ENCODE results near the gene CLRN2.

CLRN2 gene, protein sequence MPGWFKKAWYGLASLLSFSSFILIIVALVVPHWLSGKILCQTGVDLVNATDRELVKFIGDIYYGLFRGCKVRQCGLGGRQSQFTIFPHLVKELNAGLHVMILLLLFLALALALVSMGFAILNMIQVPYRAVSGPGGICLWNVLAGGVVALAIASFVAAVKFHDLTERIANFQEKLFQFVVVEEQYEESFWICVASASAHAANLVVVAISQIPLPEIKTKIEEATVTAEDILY

DNA sequence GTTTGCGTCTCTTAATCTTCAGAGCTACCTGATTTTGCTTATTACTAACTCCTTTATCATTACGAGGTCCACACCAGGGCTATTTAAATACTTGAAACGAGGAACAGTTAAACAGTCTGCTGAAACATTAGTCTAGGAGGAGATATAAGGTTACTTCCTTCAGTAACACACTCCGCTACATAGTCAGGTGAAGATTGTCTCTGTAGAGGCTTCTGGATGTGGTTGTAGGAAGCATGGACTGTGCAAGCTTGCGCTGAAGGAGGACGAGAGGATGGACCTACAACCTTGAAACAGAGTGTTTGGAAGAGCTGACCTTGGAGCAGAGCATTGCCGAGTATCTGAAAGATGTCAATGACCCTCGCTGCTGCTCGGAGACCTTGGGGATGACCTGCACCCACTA lies at the start of gene CLRN2:
CLRN2 (plus strand) TSS at position 301 of the 400 bp plus-strand sequence. CDS start 102 bp downstream, outside the sequence.
- DNase-seq (ENCODE audit: low read depth in 2 of 3, low spot score in 1 of 3), result no peak

DNA sequence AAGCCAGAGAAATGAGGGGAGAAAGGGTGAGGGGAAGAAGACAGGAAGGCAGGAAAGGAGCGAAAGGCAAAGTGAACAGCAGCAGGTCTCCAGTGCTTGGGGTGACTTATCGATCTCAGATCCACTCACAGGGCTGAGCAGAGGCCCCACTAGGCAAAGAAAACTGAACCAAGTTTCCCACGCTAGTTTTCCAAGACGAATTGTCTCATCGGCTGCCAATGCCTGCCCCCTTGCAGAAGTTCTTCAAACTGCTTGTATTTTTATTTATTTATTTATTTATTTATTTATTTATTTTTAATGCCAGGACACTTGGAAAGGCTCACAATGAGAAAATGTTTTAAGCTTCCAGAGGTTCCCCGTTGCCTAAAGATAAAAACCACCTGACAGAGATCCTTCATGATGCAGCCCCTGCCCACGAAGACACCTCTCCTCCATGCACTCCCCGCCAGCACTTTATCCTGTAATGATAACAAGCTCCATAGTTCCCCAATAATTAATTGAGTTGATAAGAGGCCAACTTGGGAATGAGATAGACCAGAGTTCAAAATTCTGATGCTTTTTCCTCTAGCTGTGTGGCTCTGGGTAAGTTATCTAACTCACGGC lies 46.2 kb upstream of the CLRN2 start:
- no peak for DNase-seq (ENCODE audit: low read depth in 2 of 3, low spot score in 1 of 3)

DNA sequence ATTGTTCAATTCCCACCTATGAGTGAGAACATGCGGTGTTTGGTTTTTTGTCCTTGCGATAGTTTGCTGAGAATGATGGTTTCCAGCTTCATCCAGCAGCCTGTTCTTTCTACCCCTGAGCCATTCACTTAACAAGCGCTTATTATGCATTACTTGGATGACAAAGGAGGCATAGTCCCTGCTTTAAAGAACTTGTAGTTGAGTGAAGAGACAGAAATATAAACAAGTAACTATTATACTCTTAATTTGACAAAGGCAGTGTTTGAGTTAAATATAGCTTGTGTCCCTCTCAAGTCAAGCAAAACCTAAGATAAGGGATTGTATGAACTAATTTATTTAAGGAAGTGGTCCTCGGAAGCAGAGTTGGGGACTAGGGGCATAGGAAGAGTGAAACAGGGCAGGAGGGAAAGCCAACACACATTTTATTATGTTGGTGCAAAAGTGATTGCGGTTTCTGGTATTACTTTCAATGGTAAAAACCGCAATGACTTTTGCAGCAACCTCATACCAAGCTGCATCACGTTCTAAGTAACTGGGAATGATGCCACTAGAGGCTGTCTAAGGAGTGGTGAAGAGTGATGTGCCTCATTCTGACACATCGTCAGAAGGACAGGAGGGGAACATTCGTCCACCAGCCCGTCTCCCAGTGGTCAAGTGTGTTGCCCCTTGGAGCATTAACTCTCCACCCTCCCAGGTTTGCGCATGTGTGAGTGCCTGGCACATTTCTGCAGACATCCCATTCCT lies 44.9 kb upstream of the CLRN2 start:
- no peak for DNase-seq (ENCODE audit: low read depth in 2 of 3, low spot score in 1 of 3)

DNA sequence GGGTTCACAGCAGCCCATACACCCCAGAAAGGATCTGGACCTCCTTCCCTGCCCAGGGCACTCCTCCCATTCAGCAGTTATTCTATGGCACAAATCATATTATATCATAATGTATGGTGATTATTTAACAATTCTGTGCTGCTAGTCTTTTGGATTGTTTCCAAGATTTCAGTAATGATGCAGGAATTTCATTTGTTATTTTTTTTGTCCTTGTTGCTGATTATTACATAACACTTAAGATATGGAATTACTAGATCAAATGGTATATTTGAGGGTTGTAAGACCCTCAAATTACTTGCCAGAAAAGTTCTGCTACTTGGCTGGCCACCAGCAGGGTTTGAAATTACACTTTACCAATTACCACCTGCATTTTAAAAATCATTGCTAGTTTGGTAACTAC lies 39.5 kb upstream of the CLRN2 start:
- DNase-seq (ENCODE audit: low read depth in 2 of 3, low spot score in 1 of 3), result no peak

DNA sequence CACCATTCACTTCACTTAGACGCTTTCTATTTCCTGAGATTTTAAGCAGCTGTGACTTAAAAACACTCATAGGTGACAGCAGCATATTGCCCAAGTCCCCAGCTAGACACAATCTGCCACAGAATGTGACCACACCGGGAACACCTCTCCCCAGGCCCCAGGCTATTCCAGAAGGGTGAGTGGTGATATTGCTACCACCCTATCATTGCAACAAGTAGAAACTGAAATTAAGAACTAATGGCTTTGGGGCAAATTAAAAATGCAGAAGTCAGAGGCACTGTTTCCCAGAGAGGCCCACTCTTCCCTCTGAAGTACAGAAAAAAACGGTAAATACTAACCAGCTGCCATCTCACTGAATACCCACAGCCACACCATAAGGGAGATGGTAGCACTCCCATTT lies 38.1 kb upstream of the CLRN2 start:
- DNase-seq (ENCODE audit: low read depth in 2 of 3, low spot score in 1 of 3), result no peak

DNA sequence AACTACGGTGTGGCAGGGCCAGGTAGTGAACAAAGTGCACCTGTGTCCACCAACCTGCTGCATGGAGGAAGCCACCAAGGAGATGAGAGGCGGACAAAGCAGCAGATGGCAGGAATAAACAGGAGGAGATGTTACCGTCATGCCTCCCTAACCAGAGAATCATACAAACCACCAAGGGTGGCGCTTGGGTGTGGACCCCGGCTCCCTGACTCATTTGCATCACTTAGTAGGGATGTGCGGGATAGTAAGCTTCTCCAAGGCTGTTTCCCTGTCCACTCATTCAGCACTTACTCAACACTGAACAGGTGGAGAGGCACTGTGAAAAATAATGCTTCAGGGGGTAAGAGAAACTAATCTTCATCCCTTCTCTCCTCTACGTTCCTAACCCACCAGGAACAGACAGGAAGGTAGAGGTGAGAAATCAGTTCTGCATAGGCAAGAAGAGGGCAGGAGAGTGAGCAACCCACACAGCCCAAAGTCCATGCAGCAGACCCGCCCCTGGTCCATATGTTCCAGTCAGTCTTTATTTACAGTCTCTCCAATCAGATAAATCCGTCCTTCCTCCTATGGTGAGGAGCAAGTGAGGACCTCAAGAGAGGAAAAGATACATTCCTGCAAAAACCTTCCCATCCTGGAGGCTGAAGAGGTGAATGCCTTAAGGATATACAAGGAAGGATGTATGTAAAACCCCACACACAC lies 37.0 kb upstream of the CLRN2 start:
- DNase-seq (ENCODE audit: low read depth in 2 of 3, low spot score in 1 of 3), result no peak

DNA sequence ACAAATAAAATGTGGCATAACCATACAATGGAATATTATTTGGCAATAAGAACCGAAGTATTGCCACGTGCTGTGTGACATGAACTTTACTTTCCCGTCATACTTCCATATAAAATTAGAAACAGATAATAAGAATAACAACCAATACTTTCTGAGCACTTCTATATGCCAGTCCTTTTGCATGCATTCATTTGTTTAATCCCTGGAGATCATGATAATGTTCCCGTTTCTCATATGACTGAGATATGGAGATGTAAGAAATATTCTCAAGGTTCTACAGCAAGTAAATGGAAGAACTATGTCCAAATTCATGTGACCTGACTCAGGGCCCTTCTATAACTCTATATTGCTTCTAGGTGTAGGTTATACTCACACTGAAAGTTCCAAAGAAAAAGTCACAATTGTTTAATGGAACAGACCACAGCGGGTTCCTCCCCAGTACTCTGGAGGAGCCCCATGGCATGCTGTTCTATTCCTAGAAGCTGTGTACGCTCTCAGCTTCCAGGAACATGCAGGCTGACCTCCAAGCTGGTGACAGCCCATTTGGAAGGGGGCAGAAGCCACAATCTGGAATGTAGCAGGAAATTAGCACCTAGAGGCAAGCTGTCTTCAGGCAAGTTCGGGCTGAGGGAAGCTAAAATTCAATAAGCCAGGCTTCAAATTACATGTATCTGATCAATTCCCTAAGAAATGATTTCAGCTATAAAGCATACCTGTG lies 34.6 kb upstream of the CLRN2 start:
- no peak for DNase-seq (ENCODE audit: low read depth in 2 of 3, low spot score in 1 of 3)

DNA sequence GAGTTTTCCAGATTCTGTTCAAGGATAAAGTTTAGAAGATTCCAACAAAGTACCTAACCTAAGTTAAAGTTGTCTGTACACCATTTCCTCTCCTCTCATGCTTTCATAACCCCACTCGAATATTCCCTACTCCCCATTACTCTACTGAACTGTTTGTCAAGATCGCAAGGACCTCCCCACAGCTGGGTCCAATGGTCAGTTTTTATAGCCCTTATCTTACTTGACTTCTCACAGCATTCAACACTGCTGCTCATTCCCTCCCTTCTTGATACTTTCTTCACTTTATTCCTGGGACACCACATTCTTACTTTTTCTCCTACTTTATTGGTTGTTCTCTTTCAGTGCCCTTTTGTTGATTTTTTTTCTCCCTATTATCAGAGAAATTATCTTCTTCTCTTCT lies 34.0 kb upstream of the CLRN2 start:
- no peak for DNase-seq (ENCODE audit: low read depth in 2 of 3, low spot score in 1 of 3)

DNA sequence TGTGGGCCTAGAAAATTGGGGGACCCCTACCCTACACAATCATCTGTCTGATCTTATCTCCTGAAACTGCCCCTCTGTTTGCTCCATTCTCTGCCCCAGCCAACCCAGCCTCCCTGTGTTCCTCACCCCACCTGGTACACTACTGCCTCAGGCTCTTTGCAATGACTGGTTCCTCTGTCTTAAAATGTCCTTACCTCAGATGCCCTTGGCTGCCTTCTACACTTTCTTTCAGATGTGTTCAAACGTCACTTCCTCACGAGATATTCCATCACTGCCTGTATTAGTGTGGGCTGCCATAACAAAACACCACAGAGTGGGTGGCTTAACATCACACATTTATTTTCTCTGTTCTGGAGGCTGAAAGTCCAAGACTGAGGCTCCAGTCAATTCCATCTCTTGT lies 32.2 kb upstream of the CLRN2 start:
- DNase-seq (ENCODE audit: low read depth in 2 of 3, low spot score in 1 of 3), result no peak

DNA sequence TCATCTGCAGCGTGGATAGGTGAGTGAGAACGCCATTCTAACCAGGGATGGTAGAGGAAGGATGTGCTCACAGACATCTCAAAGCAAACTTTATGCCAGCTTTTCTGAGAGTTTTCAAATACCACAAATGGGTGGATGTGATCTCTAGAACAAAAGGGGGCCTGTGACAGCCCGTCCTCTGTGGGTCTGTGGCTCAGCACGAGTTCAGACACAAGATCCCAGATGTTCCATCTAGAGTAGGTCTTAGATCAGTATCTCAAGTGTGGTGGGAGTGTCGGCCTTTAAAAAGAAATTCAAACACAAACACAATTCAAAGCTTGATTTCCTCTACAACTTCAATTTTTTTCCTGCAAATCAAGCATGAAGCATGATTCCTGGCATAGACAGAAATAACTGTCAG lies 25.8 kb upstream of the CLRN2 start:
- DNase-seq (ENCODE audit: low read depth in 2 of 3, low spot score in 1 of 3), result no peak

DNA sequence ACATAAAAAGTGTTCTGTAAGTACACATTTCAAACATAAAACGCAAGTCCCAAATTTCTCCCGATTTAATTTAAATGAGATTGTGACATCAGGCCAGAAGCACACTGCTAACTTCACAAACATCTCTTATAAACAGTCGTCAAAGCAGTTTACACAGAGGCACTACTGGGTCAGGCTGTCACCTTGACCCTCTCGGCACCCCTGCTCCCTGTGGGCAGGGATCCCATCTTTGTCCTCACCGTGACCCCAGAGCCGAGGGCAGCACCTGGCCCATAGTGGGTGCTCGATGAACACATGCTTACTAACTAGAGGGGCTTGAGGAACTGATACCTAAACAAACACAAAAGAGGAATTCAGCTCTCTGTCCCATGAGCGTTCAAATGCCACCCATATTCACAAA lies 25.2 kb upstream of the CLRN2 start:
- DNase-seq (ENCODE audit: low read depth in 2 of 3, low spot score in 1 of 3), result no peak

DNA sequence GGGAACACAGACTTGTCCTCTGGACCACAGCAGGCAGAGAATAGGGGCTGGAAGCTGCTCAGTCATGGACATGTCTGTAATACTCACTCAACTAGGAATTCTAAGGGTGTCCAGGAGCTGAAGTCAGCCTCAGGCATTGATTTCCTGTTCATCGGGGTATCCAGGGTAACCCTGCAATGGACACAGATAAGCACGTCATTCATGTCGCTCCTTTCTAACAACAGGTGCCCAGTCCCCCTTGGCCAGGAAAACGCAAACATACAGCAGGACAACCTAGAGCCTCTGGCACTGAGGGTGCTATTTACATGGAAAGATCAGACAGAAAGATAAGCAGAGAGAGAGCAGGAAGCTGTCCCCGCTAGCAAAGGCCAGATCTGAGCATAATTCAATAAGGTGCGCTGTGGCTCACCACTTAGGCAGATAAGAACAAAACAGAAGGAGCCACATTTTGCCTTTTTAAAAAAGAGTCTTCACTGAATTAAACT lies 24.3 kb upstream of the CLRN2 start:
- DNase-seq (ENCODE audit: low read depth in 2 of 3, low spot score in 1 of 3), result no peak

DNA sequence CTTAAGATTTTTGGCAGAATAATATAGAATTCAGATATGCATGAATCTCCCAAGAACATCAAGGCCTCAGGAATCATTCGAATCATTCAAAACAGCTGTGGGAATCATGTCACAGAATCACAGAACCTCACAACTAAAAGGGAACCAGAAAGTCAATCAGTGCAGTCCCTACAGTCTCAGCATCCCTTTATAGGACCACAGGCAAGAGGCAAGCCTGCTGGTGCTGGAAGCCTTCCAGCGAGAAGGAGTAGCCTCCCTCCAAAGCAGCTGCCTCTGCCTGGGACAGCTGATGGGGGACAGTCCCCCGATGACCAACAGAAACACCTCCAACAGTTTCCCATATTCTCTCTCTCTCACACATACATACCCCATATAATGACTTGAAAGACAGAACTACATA lies 23.8 kb upstream of the CLRN2 start:
- no peak for DNase-seq (ENCODE audit: low read depth in 2 of 3, low spot score in 1 of 3)

DNA sequence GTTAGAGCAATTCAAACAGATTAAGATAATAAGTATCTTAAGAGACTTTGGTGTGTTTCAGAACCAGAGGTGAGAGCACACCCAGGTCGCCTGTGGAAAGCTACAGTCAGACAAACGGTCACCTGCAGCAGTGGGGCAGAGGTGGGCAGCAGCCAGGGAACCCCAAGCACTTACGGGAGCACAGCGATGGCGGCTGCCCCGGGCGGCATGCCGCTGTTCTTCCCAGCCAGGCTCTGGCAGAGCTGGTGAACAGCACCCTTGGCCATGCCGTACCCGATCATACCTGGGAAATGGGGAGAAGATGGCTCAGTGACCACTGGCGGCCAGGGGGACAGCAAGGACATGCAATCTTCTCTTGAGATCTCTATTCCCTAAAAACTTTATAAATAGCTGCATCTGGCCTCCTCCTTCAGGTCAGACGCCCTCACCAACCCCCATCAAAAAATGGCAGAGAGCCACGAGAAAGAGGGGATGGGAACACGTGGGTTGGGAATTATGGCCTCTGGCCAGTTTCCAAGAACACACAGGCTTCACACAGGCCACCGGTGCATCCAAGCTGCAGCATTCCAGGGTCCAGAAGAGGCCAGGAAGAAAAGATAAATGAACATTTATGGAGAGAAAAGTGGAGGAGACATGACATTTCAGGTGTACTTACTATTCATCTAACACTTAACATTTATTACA lies 22.8 kb upstream of the CLRN2 start:
- DNase-seq (ENCODE audit: low read depth in 2 of 3, low spot score in 1 of 3), result no peak

DNA sequence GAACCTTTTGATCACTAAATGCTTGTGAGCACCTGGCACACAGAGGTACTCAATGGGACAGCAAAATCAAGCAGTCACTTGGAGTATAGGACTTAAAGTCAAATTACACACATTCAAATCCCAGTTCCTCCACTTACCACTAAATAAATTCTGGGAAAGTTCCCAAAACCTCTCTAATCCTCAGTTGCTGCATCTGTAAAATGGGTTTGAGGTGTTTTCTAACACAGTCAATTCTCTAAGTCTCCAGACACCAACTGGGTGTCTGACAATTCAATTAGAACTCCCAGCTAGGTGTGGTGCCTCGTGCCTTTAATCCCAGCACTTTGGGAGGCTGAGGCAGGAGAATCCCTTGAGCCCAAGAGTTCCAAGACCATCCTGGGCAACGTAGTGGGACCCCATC lies 22.1 kb upstream of the CLRN2 start:
- no peak for DNase-seq (ENCODE audit: low read depth in 2 of 3, low spot score in 1 of 3)

DNA sequence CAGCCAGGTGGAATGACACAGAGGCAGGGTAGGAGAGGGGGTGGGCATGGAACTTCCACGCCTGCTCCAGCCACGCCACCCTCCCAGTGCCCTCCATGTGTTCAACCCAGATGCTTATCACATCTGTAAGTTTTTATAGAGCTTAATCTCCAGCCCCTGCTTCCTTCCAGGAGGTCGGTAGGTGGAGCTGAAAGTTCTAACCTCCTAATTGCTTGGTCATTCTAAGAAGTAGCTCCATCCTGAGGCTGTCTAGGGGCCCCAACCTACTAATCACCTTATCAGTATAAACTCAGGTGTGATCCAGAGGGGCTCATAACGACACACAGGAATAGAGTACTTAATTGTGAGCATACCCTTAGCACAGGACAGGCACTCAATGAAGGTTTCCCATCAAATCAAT lies 21.3 kb upstream of the CLRN2 start:
- DNase-seq (ENCODE audit: low read depth in 2 of 3, low spot score in 1 of 3), result no peak

DNA sequence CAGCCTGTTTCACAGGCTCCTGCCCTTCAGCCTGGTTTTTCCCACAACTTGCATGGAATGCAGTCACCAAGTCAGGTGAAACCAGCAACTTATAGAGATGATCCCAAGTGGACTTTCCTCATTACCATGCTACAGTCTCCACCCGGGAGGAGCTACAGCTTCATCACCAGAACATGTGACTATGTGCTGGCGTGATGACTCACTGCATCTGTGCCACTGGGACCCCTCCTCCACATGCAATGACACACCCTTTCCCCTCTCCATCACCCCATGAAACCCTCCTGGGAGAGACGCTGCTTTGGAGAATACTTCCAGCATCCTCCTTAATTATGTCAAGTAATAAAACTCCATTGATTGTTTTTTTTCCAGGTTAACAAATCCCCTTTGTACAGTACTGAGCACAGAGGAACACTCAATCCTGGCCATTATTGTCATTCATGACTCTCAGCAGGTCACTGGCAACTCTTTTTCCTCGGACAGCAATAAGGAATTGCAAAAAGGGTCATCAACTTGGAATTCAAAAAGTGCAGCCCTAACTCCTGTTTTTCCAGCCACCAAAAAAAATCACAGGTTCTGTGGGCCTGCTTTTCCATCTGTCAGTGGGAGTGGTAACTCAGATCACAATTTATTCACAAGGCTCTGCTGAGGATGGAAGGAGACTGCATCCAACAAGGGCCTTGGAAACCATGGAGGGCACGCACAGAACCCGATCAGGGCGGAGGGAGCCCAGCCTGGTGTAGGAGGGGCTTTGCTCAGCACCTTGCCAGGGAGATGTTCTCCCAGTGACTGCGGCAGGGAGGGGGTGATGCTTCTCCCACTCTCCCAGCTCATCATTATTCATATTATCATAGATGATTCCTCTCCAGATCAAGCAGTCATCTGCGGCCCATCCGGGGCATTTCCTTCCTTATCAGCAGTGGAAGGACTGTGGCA lies 20.4 kb upstream of the CLRN2 start:
- DNase-seq (ENCODE audit: low read depth in 2 of 3, low spot score in 1 of 3), result no peak

DNA sequence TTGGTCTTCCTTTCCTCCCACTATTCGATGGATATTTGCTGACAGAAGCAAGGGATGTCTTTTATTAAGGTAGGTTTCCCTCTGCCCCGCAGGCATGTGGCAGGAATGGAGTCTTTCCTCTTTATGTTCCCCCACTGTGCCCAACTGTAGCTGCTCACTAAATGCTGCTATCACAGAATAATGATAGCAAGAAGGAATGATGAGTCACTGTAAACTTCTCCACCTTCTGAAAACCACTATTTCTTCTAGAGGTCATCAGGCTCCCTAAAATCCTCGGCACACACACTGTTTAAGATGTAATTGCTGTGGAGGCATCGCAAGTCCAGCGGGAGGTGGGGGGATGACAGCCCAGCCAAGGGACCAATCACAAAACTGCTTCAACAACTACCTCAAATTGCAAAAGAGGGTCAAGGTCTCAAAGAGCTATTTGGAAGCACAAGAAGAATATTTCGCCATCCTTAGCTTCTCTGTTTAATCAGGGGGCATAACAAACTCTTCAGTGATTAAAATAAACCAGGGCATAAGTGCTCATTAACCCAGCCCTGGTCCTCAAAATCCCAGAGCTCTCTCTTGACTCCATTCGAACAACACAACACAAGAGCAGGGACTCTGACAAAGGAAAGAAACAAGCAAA lies 17.0 kb upstream of the CLRN2 start:
- DNase-seq (ENCODE audit: low read depth in 2 of 3, low spot score in 1 of 3), result no peak

DNA sequence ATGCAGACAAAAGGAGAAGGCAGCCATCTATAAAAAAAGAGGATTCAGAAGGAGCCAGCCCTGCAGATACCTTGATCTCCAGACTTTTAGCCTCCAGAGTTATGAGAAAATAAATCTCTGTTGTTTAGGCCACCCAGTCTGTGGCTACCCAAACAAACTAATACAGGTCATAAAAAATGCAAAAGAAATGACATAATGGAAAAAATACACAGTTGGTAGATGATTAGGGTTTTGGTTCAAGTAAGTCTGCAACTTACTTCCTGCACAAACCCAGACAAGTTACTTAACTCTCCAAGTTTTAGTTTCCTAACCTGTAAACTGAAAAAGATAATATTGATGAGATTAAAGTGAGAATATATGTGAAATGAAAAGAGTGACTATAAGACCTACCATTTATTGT lies 14.4 kb upstream of the CLRN2 start:
- no peak for DNase-seq (ENCODE audit: low read depth in 2 of 3, low spot score in 1 of 3)

Data from stimulated activated CD4-positive, alpha-beta T cell treated with anti-CD3 and anti-CD28 coated beads, Interleukin-12 subunit alpha, Interleukin-12 subunit beta, amount 100 ng/mL, for 48 hours (primary cell).